Suprapubic skin (tissue), 4 donors: ENCODE results near the gene KLHDC4. TPM values are rescaled to one million over a fixed set of nuclear protein-coding genes. Genes with fewer than 3 reads are reported as not detected.

Source experiments
- DNase-seq, 2 donors: peaks; one replicate each; pipeline ENCODE4 v3.0.0-alpha.2; 2019; ENCODE audit warnings: low spot score in 2 of 2
- H3K27ac ChIP-seq: fragments of 200-600 bp; sonication (generic); one replicate; pipeline ENCODE4 v1.5.1; 2019
- H3K27me3 ChIP-seq: fragments of 200-600 bp; sonication (generic); one replicate; pipeline ENCODE4 v1.5.1; 2019
- H3K36me3 ChIP-seq: fragments of 200-600 bp; sonication (generic); one replicate; pipeline ENCODE4 v1.5.1; 2019
- H3K4me1 ChIP-seq: fragments of 200-600 bp; sonication (generic); one replicate; pipeline ENCODE4 v1.5.1; 2019
- H3K4me3 ChIP-seq: fragments of 200-600 bp; sonication (generic); one replicate; pipeline ENCODE4 v1.5.1; 2019; ENCODE audit warnings: mild to moderate bottlenecking
- H3K9me3 ChIP-seq: fragments of 200-600 bp; sonication (generic); one replicate; pipeline ENCODE4 v1.5.1; 2019
- EP300 ChIP-seq: sonication (generic); formaldehyde crosslinking; IDR thresholded peaks from one replicate; pipeline ENCODE4 v1.6.1; 2017; ENCODE audit warnings: antibody characterized with exemption
- POLR2A ChIP-seq, 2 donors: fragments of 450-650 bp; IDR thresholded peaks; one replicate each; pipeline ENCODE4 v1.6.1; 2017; ENCODE audit warnings: antibody characterized with exemption in 2 of 2, mild to moderate bottlenecking in 2 of 2, moderate library complexity in 2 of 2
- POLR2AphosphoS5 ChIP-seq, 3 donors: sonication (generic); formaldehyde crosslinking; IDR thresholded peaks; one replicate each; pipeline ENCODE4 v1.6.1; 2017; ENCODE audit warnings: antibody characterized with exemption in 3 of 3
- WGBS: methylation state at CpG from one replicate; pipeline ENCODE4 v1.1.5; 2018; 5-methylcytosine and 5-hydroxymethylcytosine counted together
- total RNA-seq, 4 donors: library from RNA; depleted of rRNA; stranded (reverse); fragments of >200 nt; gene quantifications; one replicate each; pipeline ENCODE4 v1.1.0, GENCODE V29; 2016
- TF ChIP-seq, protein P1 (sequence below), 2 donors: fragments of 200-600 bp in 1 of 2; fragments of 450-650 bp in 1 of 2; sonication (generic) in 1 of 2; IDR thresholded peaks; one replicate each; pipeline ENCODE4 v1.5.1; 2016 to 2019; ENCODE audit warnings: antibody characterized with exemption in 2 of 2, mild to moderate bottlenecking in 1 of 2, moderate library complexity in 1 of 2

KLHDC4 gene
- total RNA-seq, 4 donors from 2014 or later = 26.6 to 104 (median 30.1) TPM

- peak overlapping the region; percentile 87 for H3K4me3 ChIP-seq
- no peaks in the 10 kb centered on the region for H3K9me3 ChIP-seq
- no peak for DNase-seq
- WGBS = 39% methylated on average over 17 of the region's 17 CpGs
- H3K27me3 ChIP-seq = no peaks in the 10 kb centered on the region
- peaks cover 22% of the 10 kb centered on the region for H3K4me1 ChIP-seq
- peak overlapping the region; percentile 87 for H3K27ac ChIP-seq
- TF ChIP-seq EP300 (no peak), POLR2A (IDR thresholded peaks at IDR 0.05) (no peak), POLR2AphosphoS5 (IDR thresholded peaks at IDR 0.05) (no peak)
- TF ChIP-seq, protein P1, sequence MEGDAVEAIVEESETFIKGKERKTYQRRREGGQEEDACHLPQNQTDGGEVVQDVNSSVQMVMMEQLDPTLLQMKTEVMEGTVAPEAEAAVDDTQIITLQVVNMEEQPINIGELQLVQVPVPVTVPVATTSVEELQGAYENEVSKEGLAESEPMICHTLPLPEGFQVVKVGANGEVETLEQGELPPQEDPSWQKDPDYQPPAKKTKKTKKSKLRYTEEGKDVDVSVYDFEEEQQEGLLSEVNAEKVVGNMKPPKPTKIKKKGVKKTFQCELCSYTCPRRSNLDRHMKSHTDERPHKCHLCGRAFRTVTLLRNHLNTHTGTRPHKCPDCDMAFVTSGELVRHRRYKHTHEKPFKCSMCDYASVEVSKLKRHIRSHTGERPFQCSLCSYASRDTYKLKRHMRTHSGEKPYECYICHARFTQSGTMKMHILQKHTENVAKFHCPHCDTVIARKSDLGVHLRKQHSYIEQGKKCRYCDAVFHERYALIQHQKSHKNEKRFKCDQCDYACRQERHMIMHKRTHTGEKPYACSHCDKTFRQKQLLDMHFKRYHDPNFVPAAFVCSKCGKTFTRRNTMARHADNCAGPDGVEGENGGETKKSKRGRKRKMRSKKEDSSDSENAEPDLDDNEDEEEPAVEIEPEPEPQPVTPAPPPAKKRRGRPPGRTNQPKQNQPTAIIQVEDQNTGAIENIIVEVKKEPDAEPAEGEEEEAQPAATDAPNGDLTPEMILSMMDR (IDR thresholded peaks at IDR 0.05) = no peak
- H3K36me3 ChIP-seq = peaks cover 12% of the 10 kb centered on the region
Measured at GRCh38 chr16:87766485-87766797, 655 bp upstream of the KLHDC4 start.

DNA sequence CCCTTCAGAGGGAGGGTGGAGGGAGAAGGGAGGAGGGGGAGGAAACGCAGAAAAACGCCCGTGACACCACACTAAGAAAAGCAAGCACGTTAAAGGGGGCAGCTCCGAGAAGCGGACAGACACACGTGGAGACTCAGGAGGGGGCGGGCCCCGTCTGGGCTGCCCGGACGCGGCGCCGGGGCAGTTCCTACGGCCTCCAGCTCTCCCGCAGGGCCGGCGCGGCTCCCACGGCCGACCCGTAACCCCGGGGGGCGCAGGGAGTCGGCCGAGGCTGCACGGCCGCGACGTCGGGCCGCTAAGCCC, 362 bp downstream of the KLHDC4 start:
- WGBS = 0% methylated on average over 16 of the region's 32 CpGs

GRCh38 chr16:87764600-87765472, 950 bp downstream of the KLHDC4 start:
- H3K27me3 ChIP-seq = no peaks in the 10 kb centered on the region
- no peaks in the 10 kb centered on the region for H3K9me3 ChIP-seq
- H3K27ac ChIP-seq = no peak overlapping the region
- DNase-seq = no peak
- TF ChIP-seq EP300 (no peak), POLR2AphosphoS5 (IDR thresholded peaks at IDR 0.05) (no peak), POLR2A (IDR thresholded peaks at IDR 0.05) (no peak)
- TF ChIP-seq, protein P1 (IDR thresholded peaks at IDR 0.05) = no peak
- 43% methylated on average over 13 of the region's 14 CpGs for WGBS
- H3K36me3 ChIP-seq = peaks cover 21% of the 10 kb centered on the region
- peak overlapping the region; percentile 87 for H3K4me3 ChIP-seq
- H3K4me1 ChIP-seq = peaks cover 22% of the 10 kb centered on the region

More for the DNA sequence above, 362 bp downstream of the KLHDC4 start:
- peaks cover 22% of the 10 kb centered on the region for H3K4me1 ChIP-seq
- no peaks in the 10 kb centered on the region for H3K9me3 ChIP-seq
- no peak for DNase-seq
- no peaks in the 10 kb centered on the region for H3K27me3 ChIP-seq
- H3K36me3 ChIP-seq = peaks cover 21% of the 10 kb centered on the region
- peak overlapping the region; percentile 87 for H3K4me3 ChIP-seq
- TF ChIP-seq EP300 (no peak), POLR2AphosphoS5 (IDR thresholded peaks at IDR 0.05) (no peak), POLR2A (IDR thresholded peaks at IDR 0.05) (no peak)
- TF ChIP-seq, protein P1 (IDR thresholded peaks at IDR 0.05) = no peak
- H3K27ac ChIP-seq = peak overlapping the region; percentile 87

- Histone ChIP-seq H3K4me1 (peaks cover 22% of the 10 kb centered on the region), H3K9me3 (no peaks in the 10 kb centered on the region), H3K27ac (no peak overlapping the region), H3K27me3 (no peaks in the 10 kb centered on the region), H3K36me3 (peaks cover 23% of the 10 kb centered on the region), H3K4me3 (no peak overlapping the region)
- DNase-seq = no peak
- TF ChIP-seq, protein P1 (IDR thresholded peaks at IDR 0.05) = no peak
- no peak for TF ChIP-seq EP300
- TF ChIP-seq POLR2A (IDR thresholded peaks at IDR 0.05) = no peak
- no peak for TF ChIP-seq POLR2AphosphoS5 (IDR thresholded peaks at IDR 0.05)
- 83% methylated on average over 9 of the region's 9 CpGs for WGBS
Measured at GRCh38 chr16:87762620-87763019, 3.2 kb downstream of the KLHDC4 start.

GRCh38 chr16:87762071-87762571, 3.7 kb downstream of the KLHDC4 start:
- TF ChIP-seq EP300 = no peak
- no peak for TF ChIP-seq POLR2AphosphoS5 (IDR thresholded peaks at IDR 0.05)
- TF ChIP-seq, protein P1 (IDR thresholded peaks at IDR 0.05) = no peak
- no peak for TF ChIP-seq POLR2A (IDR thresholded peaks at IDR 0.05)
- no peaks in the 10 kb centered on the region for H3K27me3 ChIP-seq
- H3K4me3 ChIP-seq = no peak overlapping the region
- H3K36me3 ChIP-seq = peaks cover 28% of the 10 kb centered on the region
- H3K9me3 ChIP-seq = no peaks in the 10 kb centered on the region
- no peak overlapping the region for H3K27ac ChIP-seq
- DNase-seq = no peak
- WGBS = 93% methylated on average over 14 of the region's 14 CpGs
- H3K4me1 ChIP-seq = peaks cover 22% of the 10 kb centered on the region
